Neural cell (in vitro differentiated cells): Measurements from ENCODE around the gene USP2.

ENCODE experiments used
- CTCF ChIP-seq: fragments of 450-650 bp; IDR thresholded peaks from 2 replicates; pipeline ENCODE4 v1.5.1; 2014; ENCODE audit warnings: antibody characterized with exemption, mild to moderate bottlenecking, moderate library complexity; ENCODE audit not compliant: poor library complexity, severe bottlenecking
- EP300 ChIP-seq: fragments of 450-650 bp; conservative IDR thresholded peaks from 2 replicates; pipeline ENCODE4 v1.6.1; 2014; ENCODE audit warnings: antibody characterized with exemption, mild to moderate bottlenecking, moderate library complexity; ENCODE audit not compliant: poor library complexity, severe bottlenecking
- EZH2 ChIP-seq: fragments of 200-600, 300-800 bp; shearing (Covaris generic), sonication (generic); IDR thresholded peaks from 2 replicates; pipeline ENCODE4 v1.6.1; 2014; ENCODE audit warnings: antibody characterized with exemption, low read length, borderline replicate concordance, mild to moderate bottlenecking; ENCODE audit not compliant: insufficient read depth, poor library complexity, severe bottlenecking
- MXI1 ChIP-seq: fragments of 450-650 bp; conservative IDR thresholded peaks from 2 replicates; pipeline ENCODE4 v1.6.1; 2014; ENCODE audit warnings: antibody characterized with exemption, mild to moderate bottlenecking; ENCODE audit not compliant: poor library complexity, severe bottlenecking
- POLR2AphosphoS5 ChIP-seq: IDR thresholded peaks from 2 replicates; pipeline ENCODE4 v1.6.1; 2012
- RAD21 ChIP-seq: fragments of 450-650 bp; conservative IDR thresholded peaks from 2 replicates; pipeline ENCODE4 v1.6.1; 2014; ENCODE audit warnings: antibody characterized with exemption, mild to moderate bottlenecking, moderate library complexity
- REST ChIP-seq: IDR thresholded peaks from 2 replicates; pipeline ENCODE4 v1.6.1; 2012; ENCODE audit warnings: borderline replicate concordance
- SMC3 ChIP-seq: fragments of 450-650 bp; conservative IDR thresholded peaks from 2 replicates; pipeline ENCODE4 v1.6.1; 2014; ENCODE audit warnings: antibody characterized with exemption, mild to moderate bottlenecking, moderate library complexity; ENCODE audit not compliant: poor library complexity

GRCh38 chr11:119309411-119309810 lies 72.1 kb downstream of the USP2 start:
- TF ChIP-seq CTCF (no peak), EZH2 (no peak), RAD21 (no peak), EP300 (no peak), POLR2AphosphoS5 (no peak), MXI1 (no peak), REST (no peak), SMC3 (no peak)
